ENCODE results near the gene RORB.

The RORB gene

GRCh38 chr9:74724317-74724716, 227.2 kb downstream of the RORB start:
- H3K27ac ChIP-seq (ENCODE audit: low read length): no peak overlapping the region
- H3K27me3 ChIP-seq (ENCODE audit: insufficient read depth, low read length): no peaks in the 10 kb centered on the region
- H3K9ac ChIP-seq (ENCODE audit: low read depth, low read length): no peak overlapping the region
- peaks cover 16% of the 10 kb centered on the region; the same call in 1 of the 2 replicates for H3K4me1 ChIP-seq (ENCODE audit: insufficient read depth, low read length)
- no peak overlapping the region for H3K4me3 ChIP-seq (ENCODE audit: low read length)
- H3K9me3 ChIP-seq (ENCODE audit: insufficient read depth, low read depth, low read length): no peaks in the 10 kb centered on the region
- no peaks in the 10 kb centered on the region for H3K36me3 ChIP-seq (ENCODE audit: insufficient read depth, low read depth, low read length)

GRCh38 chr9:74726581-74726980, 229.4 kb downstream of the RORB start:
- Histone ChIP-seq H3K4me3 (ENCODE audit: low read length) (no peak overlapping the region), H3K27ac (ENCODE audit: low read length) (no peak overlapping the region), H3K4me1 (ENCODE audit: insufficient read depth, low read length) (peaks cover 17% of the 10 kb centered on the region; the same call in 1 of the 2 replicates), H3K27me3 (ENCODE audit: insufficient read depth, low read length) (no peaks in the 10 kb centered on the region), H3K36me3 (ENCODE audit: insufficient read depth, low read depth, low read length) (no peaks in the 10 kb centered on the region), H3K9ac (ENCODE audit: low read depth, low read length) (no peak overlapping the region), H3K9me3 (ENCODE audit: insufficient read depth, low read depth, low read length) (no peaks in the 10 kb centered on the region)

GRCh38 chr9:74728176-74728575, 231.0 kb downstream of the RORB start:
- no peaks in the 10 kb centered on the region for H3K27me3 ChIP-seq (ENCODE audit: insufficient read depth, low read length)
- no peaks in the 10 kb centered on the region for H3K36me3 ChIP-seq (ENCODE audit: insufficient read depth, low read depth, low read length)
- H3K4me3 ChIP-seq (ENCODE audit: low read length): 0 out of 2 replicates have a peak overlapping the region, but pooled peaks have one; percentile 20
- no peak overlapping the region; the same call in 1 of the 2 replicates for H3K9ac ChIP-seq (ENCODE audit: low read depth, low read length)
- no peak overlapping the region for H3K27ac ChIP-seq (ENCODE audit: low read length)
- peaks cover 17% of the 10 kb centered on the region; the same call in 1 of the 2 replicates for H3K4me1 ChIP-seq (ENCODE audit: insufficient read depth, low read length)
- no peaks in the 10 kb centered on the region for H3K9me3 ChIP-seq (ENCODE audit: insufficient read depth, low read depth, low read length)

GRCh38 chr9:74729136-74729695, 232.1 kb downstream of the RORB start:
- H3K4me1 ChIP-seq (ENCODE audit: insufficient read depth, low read length): peaks cover 17% of the 10 kb centered on the region; the same call in 1 of the 2 replicates
- no peak overlapping the region for H3K4me3 ChIP-seq (ENCODE audit: low read length)
- H3K36me3 ChIP-seq (ENCODE audit: insufficient read depth, low read depth, low read length): no peaks in the 10 kb centered on the region
- H3K9me3 ChIP-seq (ENCODE audit: insufficient read depth, low read depth, low read length): no peaks in the 10 kb centered on the region
- H3K27ac ChIP-seq (ENCODE audit: low read length): no peak overlapping the region
- H3K9ac ChIP-seq (ENCODE audit: low read depth, low read length): no peak overlapping the region
- H3K27me3 ChIP-seq (ENCODE audit: insufficient read depth, low read length): no peaks in the 10 kb centered on the region

GRCh38 chr9:74735761-74736160, 238.6 kb downstream of the RORB start:
- no peak overlapping the region for H3K27ac ChIP-seq (ENCODE audit: low read length)
- peaks cover 4% of the 10 kb centered on the region; the same call in 1 of the 2 replicates for H3K4me1 ChIP-seq (ENCODE audit: insufficient read depth, low read length)
- H3K9ac ChIP-seq (ENCODE audit: low read depth, low read length): no peak overlapping the region
- no peak overlapping the region for H3K4me3 ChIP-seq (ENCODE audit: low read length)
- no peaks in the 10 kb centered on the region for H3K27me3 ChIP-seq (ENCODE audit: insufficient read depth, low read length)
- no peaks in the 10 kb centered on the region for H3K36me3 ChIP-seq (ENCODE audit: insufficient read depth, low read depth, low read length)
- H3K9me3 ChIP-seq (ENCODE audit: insufficient read depth, low read depth, low read length): no peaks in the 10 kb centered on the region

- peaks cover 4% of the 10 kb centered on the region; the same call in 1 of the 2 replicates for H3K4me1 ChIP-seq (ENCODE audit: insufficient read depth, low read length)
- H3K27me3 ChIP-seq (ENCODE audit: insufficient read depth, low read length): no peaks in the 10 kb centered on the region
- H3K36me3 ChIP-seq (ENCODE audit: insufficient read depth, low read depth, low read length): no peaks in the 10 kb centered on the region
- H3K27ac ChIP-seq (ENCODE audit: low read length): no peak overlapping the region
- no peak overlapping the region for H3K4me3 ChIP-seq (ENCODE audit: low read length)
- H3K9ac ChIP-seq (ENCODE audit: low read depth, low read length): no peak overlapping the region
- H3K9me3 ChIP-seq (ENCODE audit: insufficient read depth, low read depth, low read length): no peaks in the 10 kb centered on the region
Observed at GRCh38 chr9:74736646-74737045, 239.5 kb downstream of the RORB start.

GRCh38 chr9:74742191-74742790, 245.2 kb downstream of the RORB start:
- H3K4me3 ChIP-seq (ENCODE audit: low read length): no peak overlapping the region
- H3K9ac ChIP-seq (ENCODE audit: low read depth, low read length): no peak overlapping the region
- H3K36me3 ChIP-seq (ENCODE audit: insufficient read depth, low read depth, low read length): no peaks in the 10 kb centered on the region

More at GRCh38 chr9:74742191-74742790, 245.2 kb downstream of the RORB start:
- H3K9me3 ChIP-seq (ENCODE audit: insufficient read depth, low read depth, low read length): no peaks in the 10 kb centered on the region
- H3K27me3 ChIP-seq (ENCODE audit: insufficient read depth, low read length): no peaks in the 10 kb centered on the region
- no peak overlapping the region for H3K27ac ChIP-seq (ENCODE audit: low read length)
- no peaks in the 10 kb centered on the region for H3K4me1 ChIP-seq (ENCODE audit: insufficient read depth, low read length)

Measured in iPS-20b (cell line).